Measurements from ENCODE around the gene PROM1. TPM values are rescaled to one million over a fixed set of nuclear protein-coding genes. Genes with fewer than 3 reads are reported as not detected.

PROM1 gene
- polyA plus RNA-seq, 1 donor from 2014 or later: 1.1 TPM

DNA sequence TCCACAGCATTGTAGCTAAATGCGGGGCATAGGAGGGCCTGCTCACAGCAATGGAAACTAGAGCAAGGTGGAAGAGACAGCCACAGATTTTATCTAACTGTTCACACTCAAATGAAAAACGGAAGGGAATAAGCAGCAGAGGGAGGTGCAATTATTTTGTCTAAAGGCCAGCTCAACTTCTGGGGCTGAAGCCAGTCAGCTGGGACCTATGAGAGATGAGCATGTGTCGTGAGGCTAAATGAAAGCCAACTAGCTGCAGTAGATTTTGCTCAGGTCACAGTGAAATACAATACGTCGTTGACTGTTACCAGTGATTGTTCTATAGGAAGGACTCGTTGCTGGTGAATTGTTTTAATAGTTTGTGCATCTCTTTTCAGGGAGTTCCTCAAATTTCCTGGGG lies 94.4 kb downstream of the PROM1 start:
- Histone ChIP-seq H3K27ac (ENCODE audit: low read length) (no peak overlapping the region), H3K4me2 (ENCODE audit: low read length) (no peak overlapping the region), H3K9ac (ENCODE audit: low read length) (no peak overlapping the region), H4K20me1 (ENCODE audit: insufficient read depth) (no peaks in the 10 kb centered on the region), H3K9me2 (ENCODE audit: insufficient read depth, low read length) (no peaks in the 10 kb centered on the region), H2AFZ (ENCODE audit: low read depth, low read length) (no peak overlapping the region), H3K27me3 (ENCODE audit: insufficient read depth, low read depth, low read length) (no peaks in the 10 kb centered on the region), H3K4me3 (ENCODE audit: low read length) (no peak overlapping the region), H3K79me2 (replicated peaks; ENCODE audit: insufficient read depth, low read length) (no peaks in the 10 kb centered on the region), H3K9me3 (ENCODE audit: low read length) (no peaks in the 10 kb centered on the region), H3F3A (ENCODE audit: insufficient read depth, low read length, poor library complexity, severe bottlenecking) (no peaks in the 10 kb centered on the region), H3K36me3 (ENCODE audit: insufficient read depth, low read length) (no peaks in the 10 kb centered on the region)
- TF ChIP-seq POLR2AphosphoS5 (IDR thresholded peaks at IDR 0.05): no peak
- no peak for TF ChIP-seq EP300 (conservative IDR thresholded peaks at IDR 0.05; ENCODE audit: poor library complexity, severe bottlenecking)
- TF ChIP-seq TAF1 (IDR thresholded peaks at IDR 0.05; ENCODE audit: low read depth): no peak
- TF ChIP-seq MXI1 (conservative IDR thresholded peaks at IDR 0.05; ENCODE audit: poor library complexity, severe bottlenecking): no peak
- TF ChIP-seq RAD21 (conservative IDR thresholded peaks at IDR 0.05): no peak
- TF ChIP-seq, protein P1, sequence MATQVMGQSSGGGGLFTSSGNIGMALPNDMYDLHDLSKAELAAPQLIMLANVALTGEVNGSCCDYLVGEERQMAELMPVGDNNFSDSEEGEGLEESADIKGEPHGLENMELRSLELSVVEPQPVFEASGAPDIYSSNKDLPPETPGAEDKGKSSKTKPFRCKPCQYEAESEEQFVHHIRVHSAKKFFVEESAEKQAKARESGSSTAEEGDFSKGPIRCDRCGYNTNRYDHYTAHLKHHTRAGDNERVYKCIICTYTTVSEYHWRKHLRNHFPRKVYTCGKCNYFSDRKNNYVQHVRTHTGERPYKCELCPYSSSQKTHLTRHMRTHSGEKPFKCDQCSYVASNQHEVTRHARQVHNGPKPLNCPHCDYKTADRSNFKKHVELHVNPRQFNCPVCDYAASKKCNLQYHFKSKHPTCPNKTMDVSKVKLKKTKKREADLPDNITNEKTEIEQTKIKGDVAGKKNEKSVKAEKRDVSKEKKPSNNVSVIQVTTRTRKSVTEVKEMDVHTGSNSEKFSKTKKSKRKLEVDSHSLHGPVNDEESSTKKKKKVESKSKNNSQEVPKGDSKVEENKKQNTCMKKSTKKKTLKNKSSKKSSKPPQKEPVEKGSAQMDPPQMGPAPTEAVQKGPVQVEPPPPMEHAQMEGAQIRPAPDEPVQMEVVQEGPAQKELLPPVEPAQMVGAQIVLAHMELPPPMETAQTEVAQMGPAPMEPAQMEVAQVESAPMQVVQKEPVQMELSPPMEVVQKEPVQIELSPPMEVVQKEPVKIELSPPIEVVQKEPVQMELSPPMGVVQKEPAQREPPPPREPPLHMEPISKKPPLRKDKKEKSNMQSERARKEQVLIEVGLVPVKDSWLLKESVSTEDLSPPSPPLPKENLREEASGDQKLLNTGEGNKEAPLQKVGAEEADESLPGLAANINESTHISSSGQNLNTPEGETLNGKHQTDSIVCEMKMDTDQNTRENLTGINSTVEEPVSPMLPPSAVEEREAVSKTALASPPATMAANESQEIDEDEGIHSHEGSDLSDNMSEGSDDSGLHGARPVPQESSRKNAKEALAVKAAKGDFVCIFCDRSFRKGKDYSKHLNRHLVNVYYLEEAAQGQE (IDR thresholded peaks at IDR 0.05; ENCODE audit: borderline replicate concordance): no peak
- TF ChIP-seq CTCF (IDR thresholded peaks at IDR 0.05; ENCODE audit: poor library complexity, severe bottlenecking): no peak
- no peak for TF ChIP-seq SMC3 (conservative IDR thresholded peaks at IDR 0.05; ENCODE audit: poor library complexity)

DNA sequence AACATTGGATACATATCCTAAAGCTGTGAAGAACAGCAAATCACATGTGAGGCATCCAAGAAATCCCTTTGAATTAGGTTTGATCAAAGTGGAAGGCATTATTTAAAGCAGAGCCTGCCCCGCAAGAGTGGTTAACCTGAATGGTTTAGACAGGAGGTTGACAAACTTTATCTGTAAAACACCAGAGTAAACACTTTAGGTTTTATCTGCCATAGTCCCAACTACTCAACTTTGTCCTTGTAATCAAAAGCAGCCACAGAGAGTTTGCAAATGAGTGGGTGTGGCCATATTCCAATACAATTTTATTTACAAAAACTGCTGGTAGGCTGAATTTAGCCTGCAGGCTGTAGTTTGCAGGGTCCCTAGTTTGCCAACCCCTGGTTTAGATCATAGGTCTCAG lies 95.6 kb downstream of the PROM1 start:
- Histone ChIP-seq H4K20me1 (ENCODE audit: insufficient read depth) (no peaks in the 10 kb centered on the region), H3K9ac (ENCODE audit: low read length) (no peak overlapping the region), H3K36me3 (ENCODE audit: insufficient read depth, low read length) (no peaks in the 10 kb centered on the region), H3K9me2 (ENCODE audit: insufficient read depth, low read length) (no peaks in the 10 kb centered on the region), H3F3A (ENCODE audit: insufficient read depth, low read length, poor library complexity, severe bottlenecking) (no peaks in the 10 kb centered on the region), H3K79me2 (replicated peaks; ENCODE audit: insufficient read depth, low read length) (no peaks in the 10 kb centered on the region), H3K27ac (ENCODE audit: low read length) (no peak overlapping the region), H3K4me3 (ENCODE audit: low read length) (no peak overlapping the region), H2AFZ (ENCODE audit: low read depth, low read length) (no peak overlapping the region), H3K4me2 (ENCODE audit: low read length) (no peak overlapping the region), H3K9me3 (ENCODE audit: low read length) (no peaks in the 10 kb centered on the region), H3K27me3 (ENCODE audit: insufficient read depth, low read depth, low read length) (no peaks in the 10 kb centered on the region)
- TF ChIP-seq EP300 (conservative IDR thresholded peaks at IDR 0.05; ENCODE audit: poor library complexity, severe bottlenecking) (no peak), MXI1 (conservative IDR thresholded peaks at IDR 0.05; ENCODE audit: poor library complexity, severe bottlenecking) (no peak), EZH2 (IDR thresholded peaks at IDR 0.05; ENCODE audit: borderline replicate concordance, insufficient read depth, low read length, poor library complexity, severe bottlenecking) (no peak)
- TF ChIP-seq, protein P1 (IDR thresholded peaks at IDR 0.05; ENCODE audit: borderline replicate concordance): no peak
